Right lobe of liver (tissue), 6 donors: ENCODE results near the gene CAPSL. TPM values are rescaled to one million over a fixed set of nuclear protein-coding genes. Genes with fewer than 3 reads are reported as not detected.
"Not testable (repeated sequence)": the region's sequence is repeated elsewhere in the genome, so short reads cannot be mapped to it uniquely, and the experiment has no call there.

ENCODE experiments used
- ATAC-seq, 4 donors: fragments of 200-7000 bp; cut with Tn5 transposase; one replicate each; pipeline ENCODE4 v1.9.1; 2020; ENCODE audit warnings: mild to moderate bottlenecking in 4 of 4, moderate library complexity in 4 of 4
- DNase-seq, 3 donors: peaks; one replicate each; pipeline ENCODE4 v3.0.0-alpha.2; 2020
- H3K27ac ChIP-seq, 3 donors: fragments of 200-600 bp; one replicate each; pipeline ENCODE4 v1.8.0; 2022
- H3K27me3 ChIP-seq, 2 donors: fragments of 200-600 bp; one replicate each; pipeline ENCODE4 v1.8.0; 2022
- H3K36me3 ChIP-seq, 4 donors: fragments of 200-600 bp; sonication (generic) in 1 of 4; one replicate each; pipeline versions ENCODE4 v1.5.1 to v1.8.0; 2017 to 2022; ENCODE audit warnings: control low read depth in 1 of 4
- H3K4me1 ChIP-seq, 4 donors: fragments of 200-600 bp; sonication (generic) in 1 of 4; one replicate each; pipeline versions ENCODE4 v1.5.1 to v1.8.0; 2017 to 2022; ENCODE audit warnings: control low read depth in 1 of 4
- H3K4me3 ChIP-seq, 3 donors: fragments of 200-600 bp; one replicate each; pipeline ENCODE4 v1.8.0; 2022
- H3K9me3 ChIP-seq, 4 donors: fragments of 200-600 bp; sonication (generic) in 1 of 4; one replicate each; pipeline versions ENCODE4 v1.5.1 to v1.8.0; 2017 to 2022; ENCODE audit warnings: control low read depth in 1 of 4
- POLR2A ChIP-seq: fragments of 450-650 bp; IDR thresholded peaks from one replicate; pipeline ENCODE4 v1.6.1; 2017; ENCODE audit warnings: antibody characterized with exemption, mild to moderate bottlenecking
- WGBS: methylation state at CpG from one replicate; pipeline ENCODE4 v1.1.6; 2018; ENCODE audit warnings: low coverage, low lambda C conversion rate; ENCODE audit not compliant: insufficient coverage; ENCODE audit errors: missing lambda C conversion rate; 5-methylcytosine and 5-hydroxymethylcytosine counted together
- intact Hi-C, 2 donors: fragments of 100-400 bp; cut with DNase I; formaldehyde crosslinking; loops; one replicate each; pipeline versions ENCODE4 v1.11.2 to v1.14.1; 2022
- total RNA-seq, 6 experiments: library from RNA; depleted of rRNA in 2 of 6; stranded (reverse); fragments of >200 nt in 2 of 6; fragmentation: NEBNext Ultra II Directional in 3 of 6; extraction: Animal tissue kit (Norgen Biotek cat#: 25700) in 3 of 6; gene quantifications; one replicate each; pipeline versions ENCODE4 v1.1.0 to v1.2.4, GENCODE V29; 2016 to 2023
- TF ChIP-seq, protein P1 (sequence below), 4 donors: fragments of 200-600 bp in 3 of 4; fragments of 450-650 bp in 1 of 4; IDR thresholded peaks; one replicate each; pipeline versions ENCODE4 v1.5.1 to v1.8.0; 2016 to 2022; ENCODE audit warnings: antibody characterized with exemption in 4 of 4, mild to moderate bottlenecking in 2 of 4
- donor health status: DM: no; HTN: yes; CAD: no.
- donor health status: DM: no; HTN: no; CAD: no.
- donor health status: DM: no; HTN: no; CAD: no.
- donor health status: DM: no; HTN: yes; CAD: no.
- donor health status: DM: no; HTN: yes; CAD: no.

CAPSL gene
- total RNA-seq, 6 experiments from 2014 or later: not detected

DNA sequence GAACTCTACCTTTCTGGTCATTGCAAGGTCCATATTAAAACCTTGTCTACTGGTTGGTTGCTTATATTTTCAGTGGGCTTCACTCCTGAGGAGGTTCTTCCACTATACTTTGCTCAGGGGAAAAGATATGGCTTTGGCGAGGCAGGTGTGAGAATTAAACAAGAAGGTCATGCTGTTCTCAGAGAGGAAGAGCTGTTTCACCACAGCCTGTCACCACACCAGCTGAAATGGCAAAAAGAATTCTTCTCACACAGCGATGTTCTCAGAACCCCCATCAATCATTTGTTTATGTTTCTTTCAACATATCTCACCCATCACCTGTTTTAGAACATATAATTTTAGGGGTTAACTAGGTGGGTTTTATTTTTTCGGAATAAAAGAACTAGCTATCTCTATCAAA is 38.6 kb downstream of the CAPSL start:
- Histone ChIP-seq H3K27me3 (no peaks in the 10 kb centered on the region), H3K4me3 (no peak overlapping the region), H3K27ac (no peak overlapping the region), H3K36me3 (no peaks in the 10 kb centered on the region), H3K4me1 (no peaks in the 10 kb centered on the region), H3K9me3 (no peaks in the 10 kb centered on the region)
- intact Hi-C loops: no loop called here
- DNase-seq (no peak), ATAC-seq (no peak)
- WGBS: 39% methylated on average over 3 of the region's 3 CpGs
- TF ChIP-seq, protein P1, sequence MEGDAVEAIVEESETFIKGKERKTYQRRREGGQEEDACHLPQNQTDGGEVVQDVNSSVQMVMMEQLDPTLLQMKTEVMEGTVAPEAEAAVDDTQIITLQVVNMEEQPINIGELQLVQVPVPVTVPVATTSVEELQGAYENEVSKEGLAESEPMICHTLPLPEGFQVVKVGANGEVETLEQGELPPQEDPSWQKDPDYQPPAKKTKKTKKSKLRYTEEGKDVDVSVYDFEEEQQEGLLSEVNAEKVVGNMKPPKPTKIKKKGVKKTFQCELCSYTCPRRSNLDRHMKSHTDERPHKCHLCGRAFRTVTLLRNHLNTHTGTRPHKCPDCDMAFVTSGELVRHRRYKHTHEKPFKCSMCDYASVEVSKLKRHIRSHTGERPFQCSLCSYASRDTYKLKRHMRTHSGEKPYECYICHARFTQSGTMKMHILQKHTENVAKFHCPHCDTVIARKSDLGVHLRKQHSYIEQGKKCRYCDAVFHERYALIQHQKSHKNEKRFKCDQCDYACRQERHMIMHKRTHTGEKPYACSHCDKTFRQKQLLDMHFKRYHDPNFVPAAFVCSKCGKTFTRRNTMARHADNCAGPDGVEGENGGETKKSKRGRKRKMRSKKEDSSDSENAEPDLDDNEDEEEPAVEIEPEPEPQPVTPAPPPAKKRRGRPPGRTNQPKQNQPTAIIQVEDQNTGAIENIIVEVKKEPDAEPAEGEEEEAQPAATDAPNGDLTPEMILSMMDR (IDR thresholded peaks at IDR 0.05): no peak
- no peak for TF ChIP-seq POLR2A

DNA sequence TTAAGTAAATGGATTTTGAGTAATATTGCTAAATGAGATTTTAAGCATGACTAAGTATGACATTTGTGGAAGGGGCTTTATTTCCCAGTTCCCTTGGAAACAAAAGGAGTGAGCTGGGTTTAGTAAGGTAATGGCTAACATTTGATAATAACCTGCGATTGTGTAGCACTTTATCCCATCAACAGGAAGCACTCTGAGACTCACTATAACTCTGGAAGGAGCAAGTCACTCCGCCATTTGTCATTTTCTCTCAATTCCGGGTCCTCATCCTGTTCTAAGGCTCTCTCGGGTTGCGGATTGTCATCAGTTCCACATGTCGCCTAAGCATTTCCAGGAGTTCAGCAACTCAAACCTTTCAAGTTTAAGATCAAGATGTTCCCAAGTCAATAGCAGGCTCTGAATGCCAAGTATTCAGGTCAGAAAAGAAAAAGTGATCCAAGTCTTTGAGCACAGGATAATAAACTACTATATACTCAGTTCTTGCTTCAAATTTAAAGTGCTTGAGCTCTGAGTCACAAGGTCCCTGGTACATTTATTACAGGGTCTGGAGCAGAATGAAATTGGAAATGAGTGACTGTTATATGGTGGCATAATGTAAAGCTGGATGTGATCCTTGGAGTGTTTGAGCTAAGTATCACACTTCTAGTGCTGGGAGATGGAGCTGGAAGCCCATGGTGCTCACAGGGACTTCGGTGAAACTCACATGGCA is 39.3 kb downstream of the CAPSL start:
- 79% methylated on average over 7 of the region's 7 CpGs for WGBS
- intact Hi-C loops: no loop called here
- Histone ChIP-seq H3K9me3 (no peaks in the 10 kb centered on the region), H3K4me3 (no peak overlapping the region), H3K27ac (no peak overlapping the region), H3K27me3 (no peaks in the 10 kb centered on the region), H3K4me1 (no peaks in the 10 kb centered on the region), H3K36me3 (no peaks in the 10 kb centered on the region)
- TF ChIP-seq POLR2A: no peak
- TF ChIP-seq, protein P1 (IDR thresholded peaks at IDR 0.05): no peak
- ATAC-seq (no peak), DNase-seq (no peak)

DNA sequence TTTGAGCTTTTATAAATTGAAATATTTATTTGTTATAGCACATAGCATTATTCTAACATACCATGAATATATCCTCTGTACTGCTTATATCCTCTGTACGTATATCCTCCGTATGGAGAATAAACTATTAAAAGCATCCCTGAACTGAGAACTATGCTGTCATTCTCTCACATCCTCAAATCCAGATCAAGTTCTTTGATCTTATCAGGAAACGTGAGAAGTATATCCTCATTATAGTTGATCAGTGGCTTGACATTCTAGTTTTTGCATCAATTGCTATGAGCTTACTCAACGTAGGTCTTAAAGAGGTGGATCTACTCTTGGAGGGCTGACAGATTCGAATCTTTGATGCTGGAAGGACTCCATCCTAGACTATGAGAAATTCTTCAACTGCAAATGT is 44.3 kb downstream of the CAPSL start:
- no peak for DNase-seq
- H3K27me3 ChIP-seq: no peaks in the 10 kb centered on the region
- TF ChIP-seq, protein P1 (IDR thresholded peaks at IDR 0.05): no peak
- no peak for TF ChIP-seq POLR2A
- no peak overlapping the region for H3K4me3 ChIP-seq
- ATAC-seq: no peak
- 43% methylated on average over 5 of the region's 5 CpGs for WGBS
- H3K9me3 ChIP-seq: no peaks in the 10 kb centered on the region
- H3K4me1 ChIP-seq: no peaks in the 10 kb centered on the region
- H3K36me3 ChIP-seq: no peaks in the 10 kb centered on the region
- no peak overlapping the region for H3K27ac ChIP-seq
- intact Hi-C loops: no loop called here

DNA sequence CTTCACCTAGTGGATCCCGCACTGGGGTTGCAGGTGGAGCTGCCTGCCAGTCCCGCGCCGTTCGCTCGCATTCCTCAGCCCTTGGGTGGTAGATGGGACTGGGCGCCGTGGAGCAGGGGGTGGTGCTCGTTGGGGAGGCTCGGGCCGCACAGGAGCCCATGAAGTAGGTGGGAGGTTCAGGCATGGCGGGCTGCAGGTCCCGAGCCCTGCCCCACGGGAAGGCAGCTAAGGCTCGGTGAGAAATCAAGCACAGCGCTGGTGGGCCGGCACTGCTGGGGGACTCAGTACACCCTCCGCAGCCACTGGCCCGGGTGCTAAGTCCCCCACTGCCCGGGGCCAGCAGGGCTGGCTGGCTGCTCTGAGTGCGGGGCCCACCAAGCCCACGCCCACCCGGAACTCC is 45.6 kb downstream of the CAPSL start:
- not testable (repeated sequence) for ATAC-seq
- peak in 1 of 3 donors; percentile 49 for DNase-seq

DNA sequence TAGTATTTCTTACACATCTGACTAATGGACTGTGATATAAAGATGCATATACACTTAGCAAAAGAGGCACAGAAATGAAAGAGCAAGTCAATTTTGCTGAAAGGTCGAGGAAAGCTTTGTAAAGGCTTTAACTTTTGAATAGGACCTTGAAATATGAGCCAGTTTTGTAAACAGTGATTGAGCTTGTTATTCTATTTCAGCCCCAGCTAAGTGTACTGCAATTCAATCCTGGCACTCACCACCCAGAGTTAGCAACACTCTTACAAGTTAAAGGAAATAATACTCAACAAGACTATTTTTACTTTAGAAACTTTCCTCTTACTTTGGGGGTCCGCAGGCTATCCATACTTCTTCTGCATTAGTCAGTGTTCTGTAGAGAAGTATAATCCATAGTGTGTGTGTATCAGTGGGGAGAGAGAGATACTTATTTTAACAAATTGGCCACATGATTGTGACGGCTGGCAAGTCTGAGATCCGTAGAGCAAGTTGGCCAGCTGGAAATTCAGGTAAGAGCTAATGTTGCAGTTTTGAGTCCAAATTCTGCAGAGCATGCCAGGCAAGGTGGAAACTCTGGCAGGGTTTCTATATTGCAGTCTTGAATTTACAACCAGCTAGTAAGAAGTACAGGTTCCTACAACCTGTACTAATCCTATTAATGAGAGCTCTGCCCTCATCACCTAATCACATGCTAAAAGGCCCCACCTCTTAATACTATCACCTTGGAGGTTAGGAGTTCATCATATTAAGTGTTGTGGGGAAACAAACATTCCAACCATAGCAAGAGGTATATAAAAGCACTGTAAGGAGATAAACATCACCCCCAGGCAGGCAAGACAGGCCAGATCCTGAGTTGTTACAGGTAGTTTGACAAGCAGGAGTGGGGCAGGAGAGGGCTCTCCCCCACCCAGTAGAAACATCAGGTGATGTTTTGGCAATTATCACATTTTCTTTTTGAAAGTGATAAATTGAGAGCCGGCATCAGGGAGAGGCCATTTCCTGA is 48.1 kb downstream of the CAPSL start:
- Histone ChIP-seq H3K9me3 (no peaks in the 10 kb centered on the region), H3K4me3 (no peak overlapping the region), H3K4me1 (no peaks in the 10 kb centered on the region), H3K36me3 (no peaks in the 10 kb centered on the region), H3K27me3 (no peaks in the 10 kb centered on the region), H3K27ac (no peak overlapping the region)
- TF ChIP-seq, protein P1 (IDR thresholded peaks at IDR 0.05): no peak
- no peak for TF ChIP-seq POLR2A
- 48% methylated on average over 5 of the region's 5 CpGs for WGBS
- ATAC-seq (no peak), DNase-seq (no peak)
- intact Hi-C loops: no loop called here

More for the DNA sequence above, 45.6 kb downstream of the CAPSL start:
- H3K27me3 ChIP-seq, intact Hi-C loops, H3K9me3 ChIP-seq, H3K27ac ChIP-seq, H3K36me3 ChIP-seq, H3K4me1 ChIP-seq, H3K4me3 ChIP-seq: not testable (repeated sequence)
- WGBS: 93% methylated on average over 3 of the region's 23 CpGs
